A549 (cell line): Measurements from ENCODE around the gene ENAH. TPM values are rescaled to one million over a fixed set of nuclear protein-coding genes. Genes with fewer than 3 reads are reported as not detected.

Experiments used
- ATAC-seq, 2 experiments: fragments of 200-7000 bp in 1 of 2; fragments of >200 bp in 1 of 2; cut with Nextera tagmentation in 1 of 2; cut with Tn5 transposase in 1 of 2; 3 replicates each; pipeline versions ENCODE4 v1.8.0 to v1.9.1; 2018 to 2020; ENCODE audit warnings: mild to moderate bottlenecking in 1 of 2, moderate library complexity in 1 of 2
- CTCF ChIA-PET: fragments of 300-600 bp; sonication (Branson Sonifier 250); formaldehyde crosslinking; extraction: SDS; loops from one replicate; lab custom pipeline; 2021; ENCODE audit warnings: antibody characterized with exemption, inconsistent platforms; lab: Yijun Ruan, JAX
- POLR2A ChIA-PET: fragments of 350-600 bp; formaldehyde crosslinking; extraction: SDS; loops from one replicate; lab custom pipeline; 2021; ENCODE audit warnings: antibody characterized with exemption, inconsistent platforms; lab: Yijun Ruan, JAX
- DNase-seq, 2 experiments: peaks; one replicate each; pipeline versions ENCODE4 v3.0.0 to v3.0.0-alpha.2; 2011 to 2016; ENCODE audit warnings: low read depth in 1 of 2, low spot score in 1 of 2
- FAIRE-seq: peaks from 2 replicates; lab custom pipeline; 2011; peaks lifted over from hg19 to GRCh38; lab: Jason Lieb, UNC
- H3K27ac ChIP-seq, 2 experiments: fragments of >200 bp; sonication (Bioruptor Twin); formaldehyde crosslinking; 3 replicates each; pipeline ENCODE4 v1.5.1; 2016 to 2017
- H3K4me1 ChIP-seq: fragments of >200 bp; sonication (Bioruptor Twin); formaldehyde crosslinking; 3 replicates; pipeline ENCODE4 v1.6.1; 2016
- H3K4me2 ChIP-seq: fragments of >200 bp; sonication (Bioruptor Twin); formaldehyde crosslinking; 3 replicates; pipeline ENCODE4 v1.6.1; 2016
- H3K4me3 ChIP-seq: fragments of >200 bp; sonication (Bioruptor Twin); formaldehyde crosslinking; 3 replicates; pipeline ENCODE4 v1.5.1; 2016
- H3K9me3 ChIP-seq: fragments of >200 bp; sonication (Bioruptor Twin); formaldehyde crosslinking; 3 replicates; pipeline ENCODE4 v1.6.1; 2016
- CHD2 ChIP-seq: fragments of 150-350 bp; IDR thresholded peaks from 2 replicates; pipeline ENCODE4 v1.6.1; 2014; ENCODE audit warnings: low read length; ENCODE audit not compliant: partially characterized antibody
- CHD4 ChIP-seq: fragments of 200-600 bp; sonication (generic); IDR thresholded peaks from 2 replicates; pipeline ENCODE4 v1.6.1; 2016; ENCODE audit warnings: antibody characterized with exemption, mild to moderate bottlenecking, borderline replicate concordance
- EP300 ChIP-seq, 2 experiments: fragments of >200 bp; sonication (Bioruptor Twin); formaldehyde crosslinking; IDR thresholded peaks; 2 replicates in 1 of 2; 3 replicates in 1 of 2; pipeline ENCODE4 v1.6.1; 2016 to 2017
- ESRRA ChIP-seq: fragments of 150-350 bp; IDR thresholded peaks from 2 replicates; pipeline ENCODE4 v1.6.1; 2014; ENCODE audit warnings: mild to moderate bottlenecking, low read length, borderline replicate concordance
- FOSL2 ChIP-seq, 2 experiments: fragments of 450-650 bp in 1 of 2; fragments of >200 bp in 1 of 2; sonication (Bioruptor Twin) in 1 of 2; formaldehyde crosslinking; IDR thresholded peaks; 2 replicates each; pipeline versions ENCODE4 v1.5.0 to v1.6.1; 2016 to 2020; ENCODE audit warnings: mild to moderate bottlenecking in 1 of 2, moderate library complexity in 1 of 2
- FOXS1 ChIP-seq: fragments of 250-450 bp; sonication (Bioruptor Pico); IDR thresholded peaks from 2 replicates; pipeline ENCODE4 v1.5.0; 2020; ENCODE audit warnings: mild to moderate bottlenecking, moderate library complexity
- HDAC2 ChIP-seq: fragments of 200-600 bp; sonication (generic); IDR thresholded peaks from 2 replicates; pipeline ENCODE4 v1.6.1; 2016
- HEYL ChIP-seq: fragments of 250-450 bp; sonication (Bioruptor Pico); IDR thresholded peaks from 2 replicates; pipeline ENCODE4 v1.8.0; 2021; ENCODE audit warnings: mild to moderate bottlenecking, moderate library complexity
- HOXB5 ChIP-seq: fragments of 250-450 bp; sonication (Bioruptor Pico); IDR thresholded peaks from 2 replicates; pipeline ENCODE4 v1.5.0; 2020; ENCODE audit warnings: mild to moderate bottlenecking, moderate library complexity
- JUNB ChIP-seq: fragments of >200 bp; sonication (Bioruptor Twin); formaldehyde crosslinking; IDR thresholded peaks from 2 replicates; pipeline ENCODE4 v1.6.1; 2016
- KDM1A ChIP-seq: fragments of 200-600 bp; sonication (generic); IDR thresholded peaks from 2 replicates; pipeline ENCODE4 v1.6.1; 2016; ENCODE audit warnings: low read depth, mild to moderate bottlenecking
- MYC ChIP-seq: IDR thresholded peaks from 2 replicates; pipeline ENCODE4 v1.6.1; 2012; ENCODE audit warnings: mild to moderate bottlenecking, inconsistent platforms, low read length, improper control_type of control experiment, borderline replicate concordance
- NPAS2 ChIP-seq: fragments of 250-450 bp; sonication (Bioruptor Pico); IDR thresholded peaks from 2 replicates; pipeline ENCODE4 v1.8.0; 2022; ENCODE audit warnings: mild to moderate bottlenecking, moderate library complexity, borderline replicate concordance
- POLR2A ChIP-seq: IDR thresholded peaks from 2 replicates; pipeline ENCODE4 v1.6.1; 2012; ENCODE audit warnings: mild to moderate bottlenecking, low read length
- POLR2AphosphoS2 ChIP-seq: conservative IDR thresholded peaks from 2 replicates; pipeline ENCODE4 v1.6.1; 2012; ENCODE audit warnings: low read length, improper control_type of control experiment, inconsistent platforms
- RAD21 ChIP-seq, 2 experiments: fragments of >200 bp in 1 of 2; sonication (Bioruptor Twin) in 1 of 2; formaldehyde crosslinking in 1 of 2; IDR thresholded peaks in 1 of 2; conservative IDR thresholded peaks in 1 of 2; 2 replicates in 1 of 2; 3 replicates in 1 of 2; pipeline ENCODE4 v1.6.1; 2012 to 2018; ENCODE audit warnings: inconsistent platforms in 1 of 2
- SREBF2 ChIP-seq: fragments of 450-650 bp; IDR thresholded peaks from 2 replicates; pipeline ENCODE4 v1.6.1; 2014; ENCODE audit warnings: mild to moderate bottlenecking, moderate library complexity
- TP53 ChIP-seq: fragments of 250-450 bp; sonication (Bioruptor Pico); IDR thresholded peaks from 2 replicates; pipeline ENCODE4 v1.5.0; 2021; ENCODE audit warnings: mild to moderate bottlenecking, moderate library complexity
- ZFP36 ChIP-seq: fragments of 450-650 bp; IDR thresholded peaks from 2 replicates; pipeline ENCODE4 v1.6.1; 2014; ENCODE audit warnings: borderline replicate concordance; ENCODE audit not compliant: partially characterized antibody
- whole genome bisulfite sequencing: methylation state at CpG from one replicate; pipeline ENCODE4 v1.1.6; 2017; ENCODE audit errors: missing lambda C conversion rate; 5-methylcytosine and 5-hydroxymethylcytosine counted together
- polyA plus RNA-seq, 4 experiments: library from polyadenylated mRNA; depleted of rRNA in 3 of 4; stranded (reverse); fragments of >200 nt; fragmentation: RNase III in 1 of 4; extraction: RNeasy Plus Mini Kit Qiagen cat#74134 plus additional on column Dnase treatment in 1 of 4; gene quantifications; 2 replicates in 3 of 4; 3 replicates in 1 of 4; pipeline ENCODE4 v1.2.3, GENCODE V29; 2011 to 2017
- TF ChIP-seq, protein P1 (sequence below): fragments of 200-600 bp; sonication (generic); IDR thresholded peaks from 2 replicates; pipeline ENCODE4 v1.6.1; 2016; ENCODE audit warnings: antibody characterized with exemption, mild to moderate bottlenecking, moderate library complexity
- TF ChIP-seq, protein P2 (sequence below): fragments of >200 bp; sonication (Bioruptor Twin); formaldehyde crosslinking; IDR thresholded peaks from 2 replicates; pipeline ENCODE4 v1.6.1; 2016
- TF ChIP-seq, protein P3 (sequence below): IDR thresholded peaks from 2 replicates; pipeline ENCODE4 v1.6.1; 2012; ENCODE audit warnings: low read depth, borderline replicate concordance
- TF ChIP-seq, protein P4 (sequence below): IDR thresholded peaks from 2 replicates; pipeline ENCODE4 v1.6.1; 2012
- TF ChIP-seq, protein P5 (sequence below): fragments of >200 bp; sonication (Bioruptor Twin); formaldehyde crosslinking; IDR thresholded peaks from 3 replicates; pipeline ENCODE4 v1.5.1; 2016

ENAH gene
- polyA plus RNA-seq, 2 of the 4 experiments (the other 2 are of a cell fraction) = 142 to 155 TPM

DNA sequence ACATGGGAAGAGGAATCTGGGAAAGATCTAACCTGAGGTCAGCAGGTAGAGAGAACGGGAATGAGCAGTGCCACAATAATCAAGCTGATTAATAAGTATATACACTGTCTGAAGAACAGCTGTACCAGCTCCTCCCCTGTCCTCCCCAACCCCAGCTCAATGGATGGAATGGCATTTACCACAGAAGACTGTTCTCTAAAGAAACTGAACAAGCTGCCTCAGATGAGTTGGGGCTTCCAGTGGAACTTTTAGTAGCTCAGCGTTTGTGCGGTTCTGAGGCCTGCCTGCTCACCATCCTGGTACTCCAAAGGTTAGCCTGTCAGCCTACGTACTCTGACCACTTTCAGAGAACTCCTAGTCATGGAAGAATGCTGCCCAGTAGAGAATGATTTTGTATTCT, 123.2 kb downstream of the ENAH start (continued):
- TF ChIP-seq CHD4 (no peak), HEYL (CRISPR knock-in tag) (no peak)

DNA sequence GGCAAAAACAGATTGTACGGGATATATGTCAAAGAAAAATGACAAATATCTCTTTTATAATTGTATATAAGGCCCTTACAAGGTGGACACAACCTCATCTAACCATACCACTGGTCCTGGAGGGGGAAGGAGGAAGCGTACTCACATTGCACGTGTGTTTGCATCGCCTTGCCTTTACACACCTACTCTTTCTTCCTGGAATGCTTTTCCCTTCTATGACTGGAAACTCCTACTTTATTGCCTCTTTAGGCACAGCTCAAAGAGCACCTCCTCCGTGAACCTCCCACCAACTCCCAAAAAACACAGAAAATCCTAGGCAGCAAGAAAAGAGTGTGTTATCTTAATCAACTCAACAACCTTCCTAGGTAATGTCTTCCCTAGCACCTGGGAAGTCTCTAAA, 125.3 kb downstream of the ENAH start:
- ChIA-PET POLR2A (no interaction called here), CTCF (interaction anchor here (1.2 to 2.5 kb wide), 3 partner anchors 10 to 250 kb away, joined by 3 to 10 read pairs (median 4); partner anchors contain the start of gene SRP9)
- 96% methylated on average over 5 of the region's 5 CpGs for WGBS
- Histone ChIP-seq H3K9me3 (no peaks in the 10 kb centered on the region), H3K4me3 (no peak overlapping the region)
- no peak for DNase-seq
- TF ChIP-seq, protein P1, sequence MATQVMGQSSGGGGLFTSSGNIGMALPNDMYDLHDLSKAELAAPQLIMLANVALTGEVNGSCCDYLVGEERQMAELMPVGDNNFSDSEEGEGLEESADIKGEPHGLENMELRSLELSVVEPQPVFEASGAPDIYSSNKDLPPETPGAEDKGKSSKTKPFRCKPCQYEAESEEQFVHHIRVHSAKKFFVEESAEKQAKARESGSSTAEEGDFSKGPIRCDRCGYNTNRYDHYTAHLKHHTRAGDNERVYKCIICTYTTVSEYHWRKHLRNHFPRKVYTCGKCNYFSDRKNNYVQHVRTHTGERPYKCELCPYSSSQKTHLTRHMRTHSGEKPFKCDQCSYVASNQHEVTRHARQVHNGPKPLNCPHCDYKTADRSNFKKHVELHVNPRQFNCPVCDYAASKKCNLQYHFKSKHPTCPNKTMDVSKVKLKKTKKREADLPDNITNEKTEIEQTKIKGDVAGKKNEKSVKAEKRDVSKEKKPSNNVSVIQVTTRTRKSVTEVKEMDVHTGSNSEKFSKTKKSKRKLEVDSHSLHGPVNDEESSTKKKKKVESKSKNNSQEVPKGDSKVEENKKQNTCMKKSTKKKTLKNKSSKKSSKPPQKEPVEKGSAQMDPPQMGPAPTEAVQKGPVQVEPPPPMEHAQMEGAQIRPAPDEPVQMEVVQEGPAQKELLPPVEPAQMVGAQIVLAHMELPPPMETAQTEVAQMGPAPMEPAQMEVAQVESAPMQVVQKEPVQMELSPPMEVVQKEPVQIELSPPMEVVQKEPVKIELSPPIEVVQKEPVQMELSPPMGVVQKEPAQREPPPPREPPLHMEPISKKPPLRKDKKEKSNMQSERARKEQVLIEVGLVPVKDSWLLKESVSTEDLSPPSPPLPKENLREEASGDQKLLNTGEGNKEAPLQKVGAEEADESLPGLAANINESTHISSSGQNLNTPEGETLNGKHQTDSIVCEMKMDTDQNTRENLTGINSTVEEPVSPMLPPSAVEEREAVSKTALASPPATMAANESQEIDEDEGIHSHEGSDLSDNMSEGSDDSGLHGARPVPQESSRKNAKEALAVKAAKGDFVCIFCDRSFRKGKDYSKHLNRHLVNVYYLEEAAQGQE = no peak
- TF ChIP-seq FOSL2 (IDR thresholded peaks at IDR 0.05) (no peak), FOSL2 (CRISPR knock-in tag; IDR thresholded peaks at IDR 0.05) (no peak), TP53 (CRISPR knock-in tag) (no peak), RAD21 (conservative IDR thresholded peaks at IDR 0.05 in 1 of 2, IDR thresholded peaks at IDR 0.05 in 1 of 2) (no peak), HDAC2 (no peak), CHD4 (no peak)
- TF ChIP-seq, all 56 proteins: peak for 0
- H3K4me2 ChIP-seq = no peak overlapping the region
- no peak overlapping the region for H3K27ac ChIP-seq
- ATAC-seq (no peak), FAIRE-seq (no peak)
- peaks cover 18% of the 10 kb centered on the region; the same call in 2 of the 3 replicates for H3K4me1 ChIP-seq

DNA sequence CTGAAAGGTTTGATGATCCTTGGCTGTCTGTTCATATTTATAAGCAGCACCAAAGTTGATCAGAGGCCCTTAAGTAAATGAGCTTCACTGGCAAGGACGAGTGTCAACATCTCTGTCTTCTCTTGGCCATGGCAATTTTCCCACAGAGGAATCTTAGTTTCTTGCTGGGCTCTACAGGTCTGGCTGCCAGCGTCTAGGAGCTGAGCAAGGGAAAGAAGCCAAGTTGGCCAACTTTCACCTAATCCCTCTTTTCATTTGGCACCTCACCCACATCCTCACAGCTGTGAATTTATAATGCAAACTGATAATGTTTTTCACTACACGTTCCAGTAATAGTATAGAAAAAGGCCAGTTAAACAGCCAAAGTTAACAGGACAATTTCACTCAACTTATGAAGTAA, 126.0 kb downstream of the ENAH start:
- H3K4me2 ChIP-seq = no peak overlapping the region
- H3K9me3 ChIP-seq = no peaks in the 10 kb centered on the region
- peaks cover 18% of the 10 kb centered on the region; the same call in 2 of the 3 replicates for H3K4me1 ChIP-seq
- DNase-seq (no peak), ATAC-seq (no peak), FAIRE-seq (no peak)
- WGBS = 55% methylated on average over 3 of the region's 3 CpGs
- ChIA-PET POLR2A (no interaction called here), CTCF (interaction anchor here (1.1 to 2.5 kb wide), 4 partner anchors 9 to 251 kb away, joined by 3 to 10 read pairs (median 4); partner anchors contain the start of gene SRP9)
- TF ChIP-seq, protein P2, sequence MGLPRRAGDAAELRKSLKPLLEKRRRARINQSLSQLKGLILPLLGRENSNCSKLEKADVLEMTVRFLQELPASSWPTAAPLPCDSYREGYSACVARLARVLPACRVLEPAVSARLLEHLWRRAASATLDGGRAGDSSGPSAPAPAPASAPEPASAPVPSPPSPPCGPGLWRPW = no peak
- TF ChIP-seq, protein P3, sequence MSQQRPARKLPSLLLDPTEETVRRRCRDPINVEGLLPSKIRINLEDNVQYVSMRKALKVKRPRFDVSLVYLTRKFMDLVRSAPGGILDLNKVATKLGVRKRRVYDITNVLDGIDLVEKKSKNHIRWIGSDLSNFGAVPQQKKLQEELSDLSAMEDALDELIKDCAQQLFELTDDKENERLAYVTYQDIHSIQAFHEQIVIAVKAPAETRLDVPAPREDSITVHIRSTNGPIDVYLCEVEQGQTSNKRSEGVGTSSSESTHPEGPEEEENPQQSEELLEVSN = no peak
- TF ChIP-seq, protein P4, sequence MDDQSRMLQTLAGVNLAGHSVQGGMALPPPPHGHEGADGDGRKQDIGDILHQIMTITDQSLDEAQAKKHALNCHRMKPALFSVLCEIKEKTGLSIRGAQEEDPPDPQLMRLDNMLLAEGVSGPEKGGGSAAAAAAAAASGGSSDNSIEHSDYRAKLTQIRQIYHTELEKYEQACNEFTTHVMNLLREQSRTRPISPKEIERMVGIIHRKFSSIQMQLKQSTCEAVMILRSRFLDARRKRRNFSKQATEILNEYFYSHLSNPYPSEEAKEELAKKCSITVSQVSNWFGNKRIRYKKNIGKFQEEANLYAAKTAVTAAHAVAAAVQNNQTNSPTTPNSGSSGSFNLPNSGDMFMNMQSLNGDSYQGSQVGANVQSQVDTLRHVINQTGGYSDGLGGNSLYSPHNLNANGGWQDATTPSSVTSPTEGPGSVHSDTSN = no peak
- TF ChIP-seq POLR2A (no peak), SREBF2 (no peak), NPAS2 (CRISPR knock-in tag) (no peak), JUNB (no peak), MYC (no peak), EP300 (IDR thresholded peaks at IDR 0.05) (no peak), POLR2AphosphoS2 (no peak), CHD2 (no peak), ZFP36 (no peak), KDM1A (no peak), FOSL2 (IDR thresholded peaks at IDR 0.05) (no peak), FOSL2 (CRISPR knock-in tag; IDR thresholded peaks at IDR 0.05) (no peak), ESRRA (no peak), FOXS1 (CRISPR knock-in tag) (no peak), HOXB5 (no peak)
- TF ChIP-seq, protein P1 = no peak
- TF ChIP-seq, protein P5, sequence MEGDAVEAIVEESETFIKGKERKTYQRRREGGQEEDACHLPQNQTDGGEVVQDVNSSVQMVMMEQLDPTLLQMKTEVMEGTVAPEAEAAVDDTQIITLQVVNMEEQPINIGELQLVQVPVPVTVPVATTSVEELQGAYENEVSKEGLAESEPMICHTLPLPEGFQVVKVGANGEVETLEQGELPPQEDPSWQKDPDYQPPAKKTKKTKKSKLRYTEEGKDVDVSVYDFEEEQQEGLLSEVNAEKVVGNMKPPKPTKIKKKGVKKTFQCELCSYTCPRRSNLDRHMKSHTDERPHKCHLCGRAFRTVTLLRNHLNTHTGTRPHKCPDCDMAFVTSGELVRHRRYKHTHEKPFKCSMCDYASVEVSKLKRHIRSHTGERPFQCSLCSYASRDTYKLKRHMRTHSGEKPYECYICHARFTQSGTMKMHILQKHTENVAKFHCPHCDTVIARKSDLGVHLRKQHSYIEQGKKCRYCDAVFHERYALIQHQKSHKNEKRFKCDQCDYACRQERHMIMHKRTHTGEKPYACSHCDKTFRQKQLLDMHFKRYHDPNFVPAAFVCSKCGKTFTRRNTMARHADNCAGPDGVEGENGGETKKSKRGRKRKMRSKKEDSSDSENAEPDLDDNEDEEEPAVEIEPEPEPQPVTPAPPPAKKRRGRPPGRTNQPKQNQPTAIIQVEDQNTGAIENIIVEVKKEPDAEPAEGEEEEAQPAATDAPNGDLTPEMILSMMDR = no peak
- no peak overlapping the region for H3K27ac ChIP-seq
- H3K4me3 ChIP-seq = no peak overlapping the region
